HG03095 (cell line): ENCODE data around the gene KRTAP12-1.

Source experiments
- ATAC-seq: cut with Tn5 transposase; IDR thresholded peaks from one replicate; pipeline ENCODE4 v1.9.1; 2021; ENCODE audit warnings: moderate library complexity; ENCODE audit not compliant: unreplicated experiment

KRTAP12-1 gene, protein sequence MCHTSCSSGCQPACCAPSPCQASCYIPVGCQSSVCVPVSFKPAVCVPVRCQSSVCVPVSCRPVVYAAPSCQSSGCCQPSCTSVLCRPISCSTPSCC

GRCh38 chr21:44681861-44682579 is at the start of gene KRTAP12-1:
Gene KRTAP12-1 (minus strand): TSS chr21:44682163. CDS start chr21:44682123, 40 bp downstream.
- no peak for ATAC-seq

DNA sequence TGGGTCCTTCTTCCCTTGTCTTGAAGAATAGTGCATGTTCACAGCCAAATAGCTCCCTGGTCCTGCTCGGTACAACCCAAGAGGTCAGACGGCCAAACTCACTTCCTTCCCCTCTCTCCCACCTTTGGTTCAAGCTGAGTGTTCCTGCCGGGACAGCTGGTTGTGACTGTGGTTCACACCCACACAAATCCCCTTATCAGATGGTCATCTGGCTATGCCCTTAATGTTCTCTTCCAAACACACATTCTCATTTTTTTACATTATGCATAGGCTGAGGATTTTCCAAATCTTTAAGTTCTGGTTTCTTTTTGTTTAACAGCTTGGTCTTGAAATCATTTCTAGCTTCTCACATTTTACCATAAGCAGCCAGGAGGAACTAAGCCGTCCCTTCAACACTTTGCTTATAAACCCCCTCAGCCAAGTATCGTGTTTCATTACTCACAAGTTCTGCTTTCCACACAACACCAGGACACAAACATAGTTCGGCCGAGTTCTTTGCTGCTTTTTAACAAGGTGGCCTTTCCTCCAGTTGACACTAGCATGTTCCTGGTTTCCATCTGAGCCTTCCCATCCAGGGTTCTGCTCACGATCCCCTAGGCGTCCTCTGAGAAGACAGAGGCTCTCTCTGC is 49.1 kb upstream of the KRTAP12-1 start:
- ATAC-seq: no peak

DNA sequence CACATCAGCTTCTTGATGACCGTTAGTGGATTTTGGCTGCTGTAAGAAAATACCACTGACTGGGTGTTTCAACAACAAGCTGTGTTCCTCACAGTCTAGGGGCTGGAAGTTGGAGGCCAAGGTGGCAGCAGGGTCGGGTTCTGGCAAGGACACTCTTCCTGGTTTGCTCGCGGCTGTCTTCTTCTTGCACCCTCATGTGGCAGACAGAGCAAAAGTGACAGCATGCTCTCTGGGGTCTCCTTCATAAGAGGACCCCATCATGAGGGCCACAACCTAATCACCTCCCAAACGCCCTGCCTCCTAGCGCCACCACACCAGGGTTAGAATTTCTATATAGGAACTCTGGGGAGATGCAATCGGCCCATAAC is 48.0 kb upstream of the KRTAP12-1 start:
- no peak for ATAC-seq

GRCh38 chr21:44729336-44730027 is 47.5 kb upstream of the KRTAP12-1 start:
- no peak for ATAC-seq

DNA sequence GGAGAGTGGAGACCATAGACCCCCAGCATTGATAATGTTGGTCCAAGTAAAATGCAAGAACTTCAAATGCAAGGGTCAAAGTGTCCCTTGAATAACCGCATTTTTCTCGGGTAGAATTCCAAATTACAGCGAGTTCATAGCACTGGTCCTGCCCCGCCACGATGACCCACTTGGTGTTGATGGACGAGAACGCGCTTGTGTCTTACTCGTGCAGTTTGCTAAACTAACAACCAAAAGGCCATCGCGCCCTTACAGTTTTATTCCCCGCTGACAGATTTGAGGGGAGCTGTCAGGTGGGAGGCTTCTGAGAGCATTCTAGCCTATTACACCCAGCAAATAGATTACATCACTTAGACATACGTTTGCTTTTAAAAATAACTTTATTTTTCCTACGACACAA is 46.8 kb upstream of the KRTAP12-1 start:
- no peak for ATAC-seq

GRCh38 chr21:44727757-44728156 is 45.8 kb upstream of the KRTAP12-1 start:
- no peak for ATAC-seq

DNA sequence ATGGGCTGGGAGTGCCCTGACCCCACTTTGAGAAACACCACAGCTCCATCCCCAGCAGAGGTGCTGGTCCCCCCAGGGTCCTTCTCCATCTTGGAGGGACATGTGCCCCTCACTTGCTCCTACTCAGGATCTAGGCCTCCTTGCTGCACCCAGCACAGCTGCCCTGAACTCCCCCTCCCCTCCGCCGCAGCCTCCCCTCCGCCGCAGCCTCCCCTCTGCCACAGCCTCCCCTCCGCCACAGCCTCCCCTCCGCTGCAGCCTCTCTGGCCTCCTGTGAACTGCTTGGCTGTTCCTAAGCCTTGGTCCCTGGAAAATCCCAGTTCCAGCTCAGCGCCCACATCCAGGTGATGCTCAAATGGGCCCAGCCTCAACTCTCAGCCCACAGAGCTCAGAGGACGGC is 45.4 kb upstream of the KRTAP12-1 start:
- no peak for ATAC-seq

DNA sequence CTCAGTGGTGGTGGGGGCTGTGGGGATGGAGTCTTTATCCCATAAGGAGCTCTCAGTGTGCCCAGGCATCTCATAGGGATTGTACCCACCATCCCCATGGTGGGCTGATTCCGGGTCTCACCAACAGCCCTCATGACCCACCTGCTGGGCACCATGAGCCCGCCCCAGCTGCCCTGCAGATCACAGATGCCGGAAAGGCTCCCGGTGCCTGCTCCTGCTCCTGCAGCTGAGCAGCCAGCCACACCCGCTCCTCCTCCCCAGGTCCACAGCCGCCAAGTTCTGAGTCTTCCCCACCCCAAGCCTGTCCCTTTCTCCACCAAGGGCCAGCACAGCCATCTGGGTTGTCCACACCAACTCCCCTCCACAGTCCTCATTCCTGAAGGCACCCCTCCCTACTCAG is 44.9 kb upstream of the KRTAP12-1 start:
- ATAC-seq: no peak

DNA sequence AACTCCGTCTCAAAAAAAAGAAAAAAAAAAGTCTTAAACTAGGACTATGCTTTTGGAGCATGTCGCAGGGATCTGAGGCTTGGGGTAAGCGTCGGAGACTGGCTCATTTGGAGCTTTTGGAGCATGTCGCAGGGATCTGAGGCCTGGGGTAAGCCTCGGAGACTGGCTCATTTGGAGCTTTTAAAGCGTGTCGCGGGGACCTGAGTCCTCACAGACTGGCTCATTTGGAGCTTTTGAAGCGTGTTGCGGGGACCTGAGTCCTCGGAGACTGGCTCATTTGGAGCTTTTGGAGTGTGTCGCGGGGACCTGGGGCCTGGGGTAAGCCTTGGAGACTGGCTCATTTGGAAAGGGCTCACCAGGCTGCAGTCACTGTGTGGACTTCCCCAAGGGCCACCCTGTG is 43.0 kb upstream of the KRTAP12-1 start:
- no peak for ATAC-seq

- no peak for ATAC-seq
Observed at GRCh38 chr21:44724196-44724595, 42.2 kb upstream of the KRTAP12-1 start.

DNA sequence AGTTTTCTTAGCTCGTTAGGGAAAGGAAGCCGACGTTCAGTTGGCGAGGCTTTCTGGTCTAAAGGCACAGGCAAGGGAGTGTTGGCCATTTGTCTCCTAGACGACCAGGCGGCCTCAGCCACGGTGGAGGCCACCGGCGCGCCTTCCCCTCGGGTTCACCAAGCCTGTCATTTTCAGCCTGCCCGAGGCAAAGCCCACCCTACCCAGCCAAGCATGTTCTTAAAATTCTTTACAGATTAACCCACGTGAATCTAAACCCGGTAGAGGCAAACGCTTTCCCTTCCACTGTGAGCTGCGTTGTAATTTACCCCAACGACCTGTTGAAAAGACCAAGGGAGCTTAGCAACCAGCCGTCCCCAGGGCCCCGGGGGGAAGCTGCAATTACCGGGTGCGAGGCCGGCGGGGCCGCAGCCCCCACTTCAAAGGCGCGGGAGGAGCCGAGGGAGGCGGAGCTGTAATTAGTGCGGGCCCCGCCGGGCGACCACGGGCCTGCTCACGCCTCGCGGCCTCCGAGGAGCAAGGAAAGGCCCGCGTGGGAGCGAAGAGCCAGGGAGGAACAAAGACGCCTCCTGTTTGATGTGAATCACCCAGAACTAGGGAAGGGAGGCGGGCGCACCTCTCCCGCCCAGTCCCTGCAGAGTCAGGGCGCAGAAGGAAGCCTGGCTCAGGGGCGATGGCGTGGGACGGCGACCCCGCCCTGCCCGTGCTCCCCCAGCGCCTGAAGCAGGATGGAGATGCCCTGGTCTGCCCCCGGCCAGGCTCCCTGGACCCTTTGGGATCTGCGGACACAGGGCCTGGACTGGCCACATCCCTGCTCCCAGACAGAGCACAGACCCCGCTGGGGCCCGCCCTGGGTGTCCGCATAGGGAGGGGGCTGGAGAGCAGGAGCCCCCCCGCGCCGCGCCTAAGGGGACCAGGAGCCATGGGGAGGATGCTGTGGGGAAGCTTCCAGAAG is 41.5 kb upstream of the KRTAP12-1 start:
- ATAC-seq: no peak

GRCh38 chr21:44722731-44723130 is 40.8 kb upstream of the KRTAP12-1 start:
- no peak for ATAC-seq

DNA sequence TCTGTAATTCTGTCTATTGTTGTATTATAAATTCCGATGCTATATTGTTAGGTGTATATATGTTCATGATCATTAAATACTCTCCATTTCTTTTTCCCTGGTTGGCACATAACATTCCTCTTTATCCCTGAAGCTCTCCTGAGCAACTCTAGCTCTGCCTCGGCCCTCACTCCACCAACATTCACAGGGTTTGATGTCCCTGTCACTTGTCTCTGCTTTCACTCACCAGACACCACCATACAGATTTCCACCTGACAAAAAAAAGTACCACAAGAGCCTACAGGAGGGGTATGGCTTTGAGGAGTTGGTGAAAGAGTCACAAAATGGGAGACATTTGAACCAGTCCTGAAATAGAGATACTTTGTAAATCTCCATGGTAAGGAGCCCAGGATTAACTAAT is 38.2 kb upstream of the KRTAP12-1 start:
- no peak for ATAC-seq

- no peak for ATAC-seq
Observed at GRCh38 chr21:44718571-44718970, 36.6 kb upstream of the KRTAP12-1 start.

- ATAC-seq: no peak
Observed at GRCh38 chr21:44718093-44718492, 36.1 kb upstream of the KRTAP12-1 start.

- ATAC-seq: no peak
Observed at GRCh38 chr21:44716984-44717383, 35.0 kb upstream of the KRTAP12-1 start.

DNA sequence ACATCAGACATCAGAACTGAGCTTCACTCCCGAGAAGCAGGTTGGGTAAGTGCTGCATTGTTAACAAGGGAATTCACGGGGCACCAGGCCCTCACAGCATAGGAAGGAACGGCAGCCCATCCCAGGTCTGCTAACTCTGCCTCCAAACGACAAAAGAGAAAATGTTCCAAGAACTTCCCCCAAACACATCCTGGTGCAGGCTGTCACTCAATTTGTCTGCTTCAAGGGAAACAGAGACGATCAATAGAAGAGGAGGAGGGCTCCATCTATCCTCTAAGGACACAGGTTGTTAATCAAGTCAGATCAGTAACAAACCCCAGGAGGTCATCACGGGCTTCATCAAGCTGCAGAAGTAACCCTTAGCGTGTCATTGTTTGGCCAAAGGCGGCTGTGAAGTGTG is 32.9 kb upstream of the KRTAP12-1 start:
- no peak for ATAC-seq

GRCh38 chr21:44713846-44714245 is 31.9 kb upstream of the KRTAP12-1 start:
- no peak for ATAC-seq

GRCh38 chr21:44713130-44713529 is 31.2 kb upstream of the KRTAP12-1 start:
- ATAC-seq: no peak

DNA sequence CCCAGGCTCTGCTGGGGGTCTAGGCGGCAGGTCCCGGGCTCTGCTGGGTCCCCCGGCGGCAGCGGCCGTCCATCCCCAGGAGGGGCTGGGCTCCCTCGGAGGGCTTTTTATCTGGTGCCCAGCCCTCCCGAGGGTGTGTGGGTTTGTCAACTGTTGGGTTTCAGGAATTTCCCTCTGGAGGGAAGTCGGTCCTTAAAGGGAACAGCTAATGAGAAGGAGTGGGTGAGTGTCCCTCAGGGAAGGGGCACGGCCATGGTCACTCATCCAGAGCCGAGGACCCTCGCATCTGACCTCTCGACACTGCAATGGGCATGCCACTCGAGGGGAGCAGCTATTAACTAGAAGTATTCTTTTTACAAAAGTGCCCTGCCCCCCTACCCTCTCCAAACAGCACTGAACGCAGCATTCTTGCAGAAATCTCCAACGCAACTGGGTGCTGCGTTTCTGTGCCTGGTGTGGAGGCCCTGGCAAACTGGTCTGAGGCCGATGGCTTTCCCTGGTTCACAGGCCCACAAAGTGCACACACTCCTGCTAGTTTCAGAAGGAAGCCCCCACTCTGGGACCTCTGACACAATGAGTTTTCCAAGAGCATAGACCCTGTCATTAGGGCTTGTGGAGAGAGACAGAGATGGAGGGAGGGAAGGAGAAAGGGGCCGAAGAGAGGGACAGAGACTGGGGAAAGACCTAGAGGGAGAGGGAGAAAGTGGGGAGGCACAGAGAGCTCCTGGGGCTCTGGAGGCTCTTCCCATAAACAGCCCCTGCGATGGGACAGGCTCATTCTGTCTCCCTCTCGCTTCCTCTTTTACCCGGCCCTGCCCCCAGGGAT is 30.5 kb upstream of the KRTAP12-1 start:
- no peak for ATAC-seq
